ENCODE results near the gene SLC4A3. TPM values are rescaled to one million over a fixed set of nuclear protein-coding genes. Genes with fewer than 3 reads are reported as not detected.

The SLC4A3 gene
- total RNA-seq, 1 donor from 2014 or later = 24.4 TPM

GRCh38 chr2:219638217-219638947 lies 11.0 kb downstream of the SLC4A3 start:
- Mint-ChIP-seq H3K36me3 (ENCODE audit: unreplicated experiment) (peaks cover 10% of the 10 kb centered on the region), H3K27me3 (ENCODE audit: unreplicated experiment) (peaks cover 14% of the 10 kb centered on the region), H3K4me1 (ENCODE audit: low read depth, unreplicated experiment) (peaks cover 3% of the 10 kb centered on the region), H3K9me3 (ENCODE audit: unreplicated experiment) (peaks cover 6% of the 10 kb centered on the region), H3K27ac (ENCODE audit: unreplicated experiment) (no peak overlapping the region), H3K4me3 (ENCODE audit: unreplicated experiment) (no peak overlapping the region)
- no peak for DNase-seq
- TF ChIP-seq, protein P1, sequence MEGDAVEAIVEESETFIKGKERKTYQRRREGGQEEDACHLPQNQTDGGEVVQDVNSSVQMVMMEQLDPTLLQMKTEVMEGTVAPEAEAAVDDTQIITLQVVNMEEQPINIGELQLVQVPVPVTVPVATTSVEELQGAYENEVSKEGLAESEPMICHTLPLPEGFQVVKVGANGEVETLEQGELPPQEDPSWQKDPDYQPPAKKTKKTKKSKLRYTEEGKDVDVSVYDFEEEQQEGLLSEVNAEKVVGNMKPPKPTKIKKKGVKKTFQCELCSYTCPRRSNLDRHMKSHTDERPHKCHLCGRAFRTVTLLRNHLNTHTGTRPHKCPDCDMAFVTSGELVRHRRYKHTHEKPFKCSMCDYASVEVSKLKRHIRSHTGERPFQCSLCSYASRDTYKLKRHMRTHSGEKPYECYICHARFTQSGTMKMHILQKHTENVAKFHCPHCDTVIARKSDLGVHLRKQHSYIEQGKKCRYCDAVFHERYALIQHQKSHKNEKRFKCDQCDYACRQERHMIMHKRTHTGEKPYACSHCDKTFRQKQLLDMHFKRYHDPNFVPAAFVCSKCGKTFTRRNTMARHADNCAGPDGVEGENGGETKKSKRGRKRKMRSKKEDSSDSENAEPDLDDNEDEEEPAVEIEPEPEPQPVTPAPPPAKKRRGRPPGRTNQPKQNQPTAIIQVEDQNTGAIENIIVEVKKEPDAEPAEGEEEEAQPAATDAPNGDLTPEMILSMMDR (IDR thresholded peaks at IDR 0.05; ENCODE audit: partially characterized antibody, unreplicated experiment) = no peak

DNA sequence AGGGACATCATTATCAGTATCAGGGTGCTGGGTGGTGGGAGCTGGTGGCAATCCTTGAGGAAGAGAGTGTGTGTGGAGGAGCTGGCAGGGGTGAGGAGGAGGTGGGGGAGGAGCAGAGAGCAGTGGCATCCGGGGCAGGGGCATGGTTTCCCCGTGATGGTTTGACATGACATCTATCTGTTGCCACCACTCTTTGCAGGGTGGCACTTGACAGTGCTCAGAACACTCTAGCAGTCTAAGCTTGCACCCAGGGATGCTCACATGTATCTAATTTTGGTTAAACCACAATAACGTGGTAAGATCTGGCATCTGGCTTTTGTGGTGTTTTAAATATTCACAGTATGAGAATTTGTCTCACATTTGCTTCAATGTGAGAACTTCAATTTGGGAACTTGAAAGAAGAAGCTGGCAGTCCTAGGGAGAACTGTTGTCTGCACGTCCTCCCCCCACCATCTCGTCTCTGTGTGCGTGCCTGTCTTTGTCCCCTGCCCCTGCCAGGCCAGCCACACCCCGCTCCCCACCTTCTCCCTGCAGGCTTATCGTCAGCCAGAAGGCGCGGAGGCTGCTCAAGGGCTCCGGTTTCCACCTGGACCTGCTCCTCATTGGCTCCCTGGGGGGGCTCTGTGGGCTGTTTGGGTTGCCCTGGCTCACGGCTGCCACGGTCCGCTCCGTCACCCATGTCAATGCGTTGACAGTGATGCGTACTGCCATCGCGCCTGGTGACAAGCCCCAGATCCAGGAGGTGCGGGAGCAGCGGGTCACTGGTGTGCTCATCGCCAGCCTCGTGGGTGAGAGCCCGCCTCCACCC lies 11.7 kb downstream of the SLC4A3 start:
- no peak overlapping the region for H3K4me3 Mint-ChIP-seq (ENCODE audit: unreplicated experiment)
- H3K36me3 Mint-ChIP-seq (ENCODE audit: unreplicated experiment) = peaks cover 10% of the 10 kb centered on the region
- H3K9me3 Mint-ChIP-seq (ENCODE audit: unreplicated experiment) = peaks cover 6% of the 10 kb centered on the region
- TF ChIP-seq, protein P1 (IDR thresholded peaks at IDR 0.05; ENCODE audit: partially characterized antibody, unreplicated experiment) = no peak
- no peak for DNase-seq
- H3K27ac Mint-ChIP-seq (ENCODE audit: unreplicated experiment) = no peak overlapping the region
- peaks cover 15% of the 10 kb centered on the region for H3K27me3 Mint-ChIP-seq (ENCODE audit: unreplicated experiment)
- H3K4me1 Mint-ChIP-seq (ENCODE audit: low read depth, unreplicated experiment) = peaks cover 6% of the 10 kb centered on the region

DNA sequence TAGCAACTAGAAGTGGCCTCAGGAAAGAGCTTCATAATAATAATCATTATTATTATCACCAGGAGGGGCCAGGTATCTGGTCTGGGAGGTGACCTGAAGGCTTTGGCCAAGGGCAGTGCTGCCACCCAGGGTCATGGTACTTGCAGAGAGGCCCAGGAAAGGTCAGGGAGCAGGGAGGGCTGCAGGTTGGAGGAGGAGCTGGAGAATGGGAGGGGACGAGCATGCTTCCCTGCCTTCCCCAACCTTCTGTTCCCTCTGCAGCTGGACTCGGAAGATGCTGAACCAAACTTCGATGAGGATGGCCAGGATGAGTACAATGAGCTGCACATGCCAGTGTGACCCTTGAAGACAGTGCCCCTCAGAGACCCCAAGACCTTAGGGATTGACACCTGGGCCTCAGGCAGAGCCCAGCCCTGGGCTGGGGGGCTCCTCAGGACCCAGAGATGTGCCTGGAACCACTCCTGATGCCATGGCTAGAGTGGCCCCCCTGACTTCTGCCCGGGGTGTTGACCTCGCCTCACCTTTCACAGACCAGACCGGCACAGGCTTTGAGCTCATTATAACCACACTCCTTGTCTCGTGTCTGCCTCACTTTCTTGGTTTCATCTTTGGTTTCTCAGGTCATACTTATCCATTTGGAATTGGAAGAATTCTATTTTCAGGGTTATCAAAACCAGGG lies 14.1 kb downstream of the SLC4A3 start:
- no peak overlapping the region for H3K4me3 Mint-ChIP-seq (ENCODE audit: unreplicated experiment)
- peaks cover 6% of the 10 kb centered on the region for H3K9me3 Mint-ChIP-seq (ENCODE audit: unreplicated experiment)
- TF ChIP-seq, protein P1 (IDR thresholded peaks at IDR 0.05; ENCODE audit: partially characterized antibody, unreplicated experiment) = no peak
- peaks cover 8% of the 10 kb centered on the region for H3K36me3 Mint-ChIP-seq (ENCODE audit: unreplicated experiment)
- peaks cover 11% of the 10 kb centered on the region for H3K27me3 Mint-ChIP-seq (ENCODE audit: unreplicated experiment)
- H3K4me1 Mint-ChIP-seq (ENCODE audit: low read depth, unreplicated experiment) = peaks cover 14% of the 10 kb centered on the region
- no peak for DNase-seq
- H3K27ac Mint-ChIP-seq (ENCODE audit: unreplicated experiment) = no peak overlapping the region

GRCh38 chr2:219642069-219642454 lies 14.6 kb downstream of the SLC4A3 start:
- H3K36me3 Mint-ChIP-seq (ENCODE audit: unreplicated experiment) = peaks cover 3% of the 10 kb centered on the region
- H3K9me3 Mint-ChIP-seq (ENCODE audit: unreplicated experiment) = peaks cover 6% of the 10 kb centered on the region
- no peak overlapping the region for H3K27ac Mint-ChIP-seq (ENCODE audit: unreplicated experiment)
- peaks cover 14% of the 10 kb centered on the region for H3K4me1 Mint-ChIP-seq (ENCODE audit: low read depth, unreplicated experiment)
- H3K27me3 Mint-ChIP-seq (ENCODE audit: unreplicated experiment) = peaks cover 7% of the 10 kb centered on the region
- H3K4me3 Mint-ChIP-seq (ENCODE audit: unreplicated experiment) = no peak overlapping the region
- DNase-seq = no peak
- TF ChIP-seq, protein P1 (IDR thresholded peaks at IDR 0.05; ENCODE audit: partially characterized antibody, unreplicated experiment) = no peak

Data from glutamatergic neuron (in vitro differentiated cells).